Measurements from ENCODE around the gene MISP3. TPM values are rescaled to one million over a fixed set of nuclear protein-coding genes. Genes with fewer than 3 reads are reported as not detected.
A peak's percentile ranks its signal among the peaks of the same experiment; 100 is the strongest.

MISP3 gene
- polyA plus RNA-seq, 2 of the 4 experiments (the other 2 are of a cell fraction) = 1.9 to 2.3 TPM

DNA sequence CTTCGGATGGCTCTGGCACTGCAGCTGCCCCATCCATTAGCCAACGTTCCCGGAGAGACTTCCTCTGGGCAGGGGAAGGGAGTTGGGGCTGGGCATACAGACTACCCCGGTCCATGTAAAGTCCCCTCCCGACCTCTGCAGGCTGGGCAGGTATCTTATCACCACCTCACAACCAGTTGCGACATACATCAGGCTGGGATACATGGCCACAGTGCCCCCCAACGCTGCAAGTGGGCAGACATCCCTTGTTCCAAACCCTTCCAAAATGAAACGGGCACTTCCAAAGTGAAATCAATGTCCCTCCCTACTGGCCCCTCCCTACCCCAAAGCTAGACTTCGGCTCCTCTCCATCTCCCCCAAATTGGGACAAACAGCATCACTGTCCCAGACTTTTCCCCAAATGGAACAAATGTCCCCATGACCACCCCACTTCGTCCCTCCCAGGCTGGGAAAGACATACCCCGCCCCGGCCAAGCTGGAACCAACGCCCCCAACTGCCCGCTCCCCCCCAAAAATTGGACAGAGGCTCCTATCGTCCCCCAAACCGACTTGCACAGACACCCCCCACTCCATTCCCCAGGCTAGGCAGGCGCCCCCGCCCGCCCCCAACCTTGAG is 15.7 kb upstream of the MISP3 start:
- Histone ChIP-seq H3K9me3 (no peaks in the 10 kb centered on the region), H3K27ac (peak overlapping the region; percentile 45 to 87; a peak in 4 of 6 replicates), H3K4me2 (peak overlapping the region; percentile 95), H3K4me1 (peaks cover 17% of the 10 kb centered on the region), H3K4me3 (peak overlapping the region; percentile 56)
- DNase-seq (ENCODE audit: low read depth in 1 of 2, low spot score in 1 of 2) (no peak), ATAC-seq (0 out of 6 replicates have a peak, but pooled peaks of 1 of the 2 experiments have one; percentile 8), FAIRE-seq (no peak)
- 72% methylated on average over 9 of the region's 19 CpGs for WGBS (ENCODE audit: missing lambda C conversion rate)
- CTCF ChIA-PET = interaction anchor here (0.6 to 8.8 kb wide), 12 partner anchors 8 to 172 kb away, joined by 3 to 93 read pairs (median 5); partner anchors contain the start of genes ASF1B, IL27RA and MISP3
- no peak for TF ChIP-seq RAD21 (conservative IDR thresholded peaks at IDR 0.05 in 1 of 2, IDR thresholded peaks at IDR 0.05 in 1 of 2)
- TF ChIP-seq HOXA7 (CRISPR knock-in tag; IDR thresholded peaks at IDR 0.05) = no peak
- no peak for TF ChIP-seq JUNB (IDR thresholded peaks at IDR 0.05)
- peak; percentile 30 to 80; a peak in 3 of 4 replicates for TF ChIP-seq CEBPB (IDR thresholded peaks at IDR 0.05)
- TF ChIP-seq ESRRA (IDR thresholded peaks at IDR 0.05; ENCODE audit: borderline replicate concordance, low read length) = no peak
- POLR2A ChIA-PET = interaction anchor here (0.8 to 1.5 kb wide), 2 partner anchors 15 to 25 kb away, joined by 3 to 4 read pairs; partner anchors contain the start of genes IL27RA and MISP3

GRCh38 chr19:14058182-14059092 is 14.1 kb upstream of the MISP3 start:
- CTCF ChIA-PET = interaction anchor here (0.6 to 8.8 kb wide), 32 partner anchors 10 to 428 kb away, joined by 3 to 93 read pairs (median 4); partner anchors contain the start of genes ASF1B, IL27RA, MISP3 and NANOS3
- Histone ChIP-seq H3K4me1 (peaks cover 20% of the 10 kb centered on the region), H3K9me3 (no peaks in the 10 kb centered on the region), H3K4me3 (peak overlapping the region; percentile 56), H3K27ac (peak overlapping the region in 1 of 2 experiments; percentile 87; a peak in 3 of 6 replicates), H3K4me2 (peak overlapping the region; percentile 95)
- TF ChIP-seq ZC3H11A (IDR thresholded peaks at IDR 0.05) (no peak), HOXB5 (CRISPR knock-in tag; IDR thresholded peaks at IDR 0.05) (no peak), GATA3 (IDR thresholded peaks at IDR 0.05; ENCODE audit: borderline replicate concordance) (no peak), HOXB13 (CRISPR knock-in tag; IDR thresholded peaks at IDR 0.05; ENCODE audit: low read depth) (no peak), RARB (CRISPR knock-in tag; IDR thresholded peaks at IDR 0.05) (no peak), ZFP36 (IDR thresholded peaks at IDR 0.05; ENCODE audit: borderline replicate concordance, partially characterized antibody) (no peak), PHF8 (IDR thresholded peaks at IDR 0.05; ENCODE audit: borderline replicate concordance, low read depth) (no peak)
- TF ChIP-seq, protein P1, sequence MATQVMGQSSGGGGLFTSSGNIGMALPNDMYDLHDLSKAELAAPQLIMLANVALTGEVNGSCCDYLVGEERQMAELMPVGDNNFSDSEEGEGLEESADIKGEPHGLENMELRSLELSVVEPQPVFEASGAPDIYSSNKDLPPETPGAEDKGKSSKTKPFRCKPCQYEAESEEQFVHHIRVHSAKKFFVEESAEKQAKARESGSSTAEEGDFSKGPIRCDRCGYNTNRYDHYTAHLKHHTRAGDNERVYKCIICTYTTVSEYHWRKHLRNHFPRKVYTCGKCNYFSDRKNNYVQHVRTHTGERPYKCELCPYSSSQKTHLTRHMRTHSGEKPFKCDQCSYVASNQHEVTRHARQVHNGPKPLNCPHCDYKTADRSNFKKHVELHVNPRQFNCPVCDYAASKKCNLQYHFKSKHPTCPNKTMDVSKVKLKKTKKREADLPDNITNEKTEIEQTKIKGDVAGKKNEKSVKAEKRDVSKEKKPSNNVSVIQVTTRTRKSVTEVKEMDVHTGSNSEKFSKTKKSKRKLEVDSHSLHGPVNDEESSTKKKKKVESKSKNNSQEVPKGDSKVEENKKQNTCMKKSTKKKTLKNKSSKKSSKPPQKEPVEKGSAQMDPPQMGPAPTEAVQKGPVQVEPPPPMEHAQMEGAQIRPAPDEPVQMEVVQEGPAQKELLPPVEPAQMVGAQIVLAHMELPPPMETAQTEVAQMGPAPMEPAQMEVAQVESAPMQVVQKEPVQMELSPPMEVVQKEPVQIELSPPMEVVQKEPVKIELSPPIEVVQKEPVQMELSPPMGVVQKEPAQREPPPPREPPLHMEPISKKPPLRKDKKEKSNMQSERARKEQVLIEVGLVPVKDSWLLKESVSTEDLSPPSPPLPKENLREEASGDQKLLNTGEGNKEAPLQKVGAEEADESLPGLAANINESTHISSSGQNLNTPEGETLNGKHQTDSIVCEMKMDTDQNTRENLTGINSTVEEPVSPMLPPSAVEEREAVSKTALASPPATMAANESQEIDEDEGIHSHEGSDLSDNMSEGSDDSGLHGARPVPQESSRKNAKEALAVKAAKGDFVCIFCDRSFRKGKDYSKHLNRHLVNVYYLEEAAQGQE (IDR thresholded peaks at IDR 0.05) = no peak
- TF ChIP-seq, protein P2, sequence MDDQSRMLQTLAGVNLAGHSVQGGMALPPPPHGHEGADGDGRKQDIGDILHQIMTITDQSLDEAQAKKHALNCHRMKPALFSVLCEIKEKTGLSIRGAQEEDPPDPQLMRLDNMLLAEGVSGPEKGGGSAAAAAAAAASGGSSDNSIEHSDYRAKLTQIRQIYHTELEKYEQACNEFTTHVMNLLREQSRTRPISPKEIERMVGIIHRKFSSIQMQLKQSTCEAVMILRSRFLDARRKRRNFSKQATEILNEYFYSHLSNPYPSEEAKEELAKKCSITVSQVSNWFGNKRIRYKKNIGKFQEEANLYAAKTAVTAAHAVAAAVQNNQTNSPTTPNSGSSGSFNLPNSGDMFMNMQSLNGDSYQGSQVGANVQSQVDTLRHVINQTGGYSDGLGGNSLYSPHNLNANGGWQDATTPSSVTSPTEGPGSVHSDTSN (IDR thresholded peaks at IDR 0.05) = no peak
- TF ChIP-seq, protein P3, sequence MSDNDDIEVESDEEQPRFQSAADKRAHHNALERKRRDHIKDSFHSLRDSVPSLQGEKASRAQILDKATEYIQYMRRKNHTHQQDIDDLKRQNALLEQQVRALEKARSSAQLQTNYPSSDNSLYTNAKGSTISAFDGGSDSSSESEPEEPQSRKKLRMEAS (IDR thresholded peaks at IDR 0.05) = no peak
- WGBS (ENCODE audit: missing lambda C conversion rate) = 14% methylated on average over 15 of the region's 17 CpGs
- POLR2A ChIA-PET = interaction anchor here (0.8 kb wide), 1 partner anchor 14 kb away, joined by 3 read pairs; no protein-coding TSS in a partner anchor
- ATAC-seq = no peak; a peak in 1 of 6 replicates
- FAIRE-seq = no peak
- no peak for DNase-seq (ENCODE audit: low read depth in 1 of 2, low spot score in 1 of 2)
